DLD1 (cell line): ENCODE measurements around the gene EMC9.

Experiments
- in situ Hi-C: cut with HindIII; loops from 2 replicates; pipeline ENCODE4 v1.10.0; 2017; ENCODE audit warnings: low sequenced_read_pairs

EMC9 gene

DNA sequence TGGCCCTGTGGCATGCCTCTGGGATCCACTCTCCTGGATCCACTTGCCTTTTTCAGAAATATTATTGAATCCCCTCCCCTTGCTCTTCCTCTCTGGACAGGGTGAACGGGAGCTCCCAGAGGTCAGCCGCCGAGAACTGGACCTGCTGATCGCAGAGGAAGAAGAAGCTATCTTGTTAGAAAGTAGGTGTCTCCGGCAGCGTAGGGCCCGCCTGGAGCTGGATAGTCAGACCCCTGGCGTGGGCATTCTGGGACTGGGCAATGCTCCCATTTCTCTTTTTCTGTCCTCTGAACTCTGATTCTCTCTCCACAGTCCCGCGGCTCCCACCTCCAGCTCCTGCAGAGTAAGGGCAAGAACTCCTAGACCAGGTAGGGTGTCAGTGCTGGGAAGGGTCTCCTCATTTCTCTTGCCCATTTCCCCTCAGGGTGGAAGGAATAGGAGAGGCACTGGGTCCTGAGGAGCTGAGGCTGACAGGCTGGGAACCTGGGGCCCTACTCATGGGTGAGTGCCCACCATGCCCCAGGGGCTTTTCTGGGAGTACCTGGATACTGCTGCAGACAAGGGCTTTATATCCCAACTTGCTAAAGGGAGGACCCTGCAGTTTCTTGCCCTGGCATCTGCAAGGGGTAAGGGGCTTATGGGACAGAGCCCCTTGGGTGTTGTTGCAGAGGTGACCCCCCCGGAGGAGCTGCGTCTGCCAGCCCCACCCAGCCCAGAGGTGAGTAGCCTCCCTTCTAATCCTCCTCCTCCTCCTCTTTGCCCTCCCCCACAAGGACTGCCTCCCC lies 35.8 kb upstream of the EMC9 start:
- in situ Hi-C loops: no loop called here

DNA sequence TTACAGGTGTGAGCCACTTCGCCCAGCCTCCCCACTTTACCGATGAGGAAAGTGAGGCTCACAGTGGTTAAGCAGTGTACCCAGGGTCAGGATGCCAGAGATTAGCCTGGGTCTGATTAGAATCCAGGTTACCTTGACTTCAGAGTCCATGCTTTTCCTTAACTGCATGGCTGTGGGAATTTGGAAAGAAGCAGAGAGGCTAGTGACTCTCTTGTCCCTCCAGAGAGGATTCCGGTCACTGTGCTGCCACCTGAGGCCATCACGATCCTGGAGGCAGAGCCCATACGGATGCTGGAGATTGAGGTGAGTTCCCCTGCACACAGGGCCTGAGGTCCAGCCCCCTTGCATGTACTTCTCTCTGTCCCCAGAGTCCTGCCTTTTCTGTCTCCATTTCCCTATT lies 35.2 kb upstream of the EMC9 start:
- in situ Hi-C loops: no loop called here

DNA sequence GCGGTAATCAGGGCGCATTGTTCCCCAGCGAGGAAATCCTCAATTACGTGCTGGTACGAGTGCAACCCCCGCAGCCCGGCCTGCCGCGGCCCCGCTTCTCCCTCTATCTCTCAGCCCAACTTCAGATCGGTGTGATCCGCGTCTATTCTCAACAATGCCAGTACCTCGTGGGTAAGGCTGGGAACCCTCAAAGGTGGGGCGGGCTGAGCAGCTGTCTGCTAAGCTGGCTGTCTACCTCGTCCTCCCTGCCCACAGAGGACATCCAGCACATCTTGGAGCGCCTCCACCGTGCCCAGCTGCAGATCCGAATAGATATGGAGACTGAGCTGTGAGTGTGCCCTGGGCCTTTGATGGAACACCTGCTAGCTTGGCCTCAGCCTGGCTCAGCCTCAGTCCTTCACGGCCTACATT lies 31.5 kb upstream of the EMC9 start:
- in situ Hi-C loops: no loop called here

DNA sequence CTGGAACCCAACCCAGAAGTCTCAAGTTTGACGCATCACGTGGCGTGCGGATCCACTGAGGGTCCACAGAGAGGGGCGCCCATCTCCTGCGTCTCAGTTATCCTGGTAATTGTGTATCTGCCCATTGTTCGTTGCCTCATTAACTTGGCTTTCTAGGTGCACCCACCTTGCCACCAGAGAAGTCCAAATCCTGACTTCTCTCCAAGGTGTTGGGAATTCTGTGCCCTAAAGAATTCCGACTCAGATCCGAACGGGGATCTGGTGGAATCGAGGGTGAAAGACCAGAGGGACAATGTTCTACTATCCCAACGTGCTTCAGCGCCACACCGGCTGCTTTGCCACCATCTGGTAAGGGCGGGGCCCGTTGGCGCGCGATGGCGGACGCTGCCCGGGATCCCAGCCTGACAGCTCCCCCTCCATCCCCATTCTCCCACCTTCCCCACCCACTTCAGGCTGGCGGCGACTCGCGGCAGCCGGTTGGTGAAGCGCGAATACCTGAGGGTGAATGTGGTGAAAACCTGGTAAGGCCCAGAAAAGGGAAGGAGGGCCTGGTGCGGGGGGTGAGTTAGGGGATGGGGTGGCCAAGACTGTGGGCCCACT lies 31.0 kb upstream of the EMC9 start:
- in situ Hi-C loops: no loop called here

DNA sequence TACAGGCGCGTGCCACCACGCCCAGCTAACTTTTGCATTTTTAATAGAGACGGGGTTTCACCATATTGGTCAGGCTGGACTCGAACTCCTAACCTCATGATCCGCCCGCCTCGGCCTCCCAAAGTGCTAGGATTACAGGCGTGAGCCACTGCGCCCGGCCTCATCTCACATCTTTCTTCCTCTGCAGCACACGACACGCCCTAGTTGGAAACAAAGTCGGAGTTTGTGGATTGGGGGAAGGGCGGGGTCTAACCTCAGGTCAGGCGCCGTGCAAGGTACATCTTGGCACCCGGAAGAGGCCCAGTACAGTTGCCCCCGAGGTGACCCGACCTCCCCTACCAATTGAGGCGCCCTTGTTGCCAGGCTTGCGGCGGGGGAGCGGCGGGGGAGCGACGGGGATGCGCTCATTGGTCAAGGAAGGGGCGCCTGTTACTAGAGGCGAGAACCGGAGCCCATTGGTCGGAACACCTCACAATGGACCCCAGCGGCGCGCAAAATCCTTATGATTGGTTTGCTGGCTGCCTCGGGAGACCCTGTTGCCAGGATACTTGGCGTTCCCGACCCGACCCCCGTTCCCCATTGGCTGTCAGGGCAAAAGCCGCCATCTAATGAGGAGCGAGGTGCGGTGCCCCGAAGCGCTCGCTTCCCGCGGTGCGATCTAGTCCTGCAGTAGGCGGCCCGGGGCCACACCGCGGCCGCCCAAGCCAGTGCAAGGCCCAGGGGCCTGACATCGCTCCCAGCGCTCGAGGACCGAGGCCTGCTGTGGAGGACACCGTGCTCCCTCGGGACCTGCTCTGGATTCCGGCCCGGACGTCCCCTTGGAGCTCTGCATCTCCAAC lies 30.2 kb upstream of the EMC9 start, which contains the start of gene REC8:
Gene REC8 (plus strand): TSS at position 659 of the 839 bp plus-strand sequence. CDS start 473 bp downstream, outside the sequence.
- in situ Hi-C loops: no loop called here

DNA sequence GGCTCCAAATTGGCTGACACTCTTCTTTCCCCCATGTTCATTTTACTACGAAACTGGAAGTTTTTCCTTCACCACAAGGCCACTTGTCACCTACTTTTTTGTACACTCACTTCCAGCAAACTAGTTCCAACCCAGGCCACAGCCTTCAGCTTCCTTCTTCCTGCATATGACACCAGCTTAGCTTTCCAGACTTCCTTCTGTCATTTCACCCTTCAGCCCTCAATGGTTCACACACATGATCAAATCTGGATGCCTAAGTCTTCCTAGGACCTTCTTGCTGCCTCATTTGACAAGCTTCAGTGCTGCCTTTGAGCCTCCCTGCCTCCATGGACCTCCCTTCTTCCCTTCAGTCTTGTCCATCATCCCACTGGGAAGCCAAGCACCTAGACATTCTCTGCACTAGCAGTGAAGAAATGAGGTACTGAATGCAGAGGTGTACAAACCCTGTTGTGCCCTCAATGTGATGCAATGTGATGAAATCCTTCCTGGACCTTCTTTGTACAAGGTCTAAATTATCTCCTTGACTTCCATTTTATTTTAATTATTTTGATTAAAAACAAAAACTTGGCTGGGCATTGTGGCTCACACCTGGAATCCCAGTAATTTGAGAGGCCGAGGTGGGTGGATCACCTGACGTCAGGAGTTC lies 26.2 kb upstream of the EMC9 start:
- in situ Hi-C loops: no loop called here

DNA sequence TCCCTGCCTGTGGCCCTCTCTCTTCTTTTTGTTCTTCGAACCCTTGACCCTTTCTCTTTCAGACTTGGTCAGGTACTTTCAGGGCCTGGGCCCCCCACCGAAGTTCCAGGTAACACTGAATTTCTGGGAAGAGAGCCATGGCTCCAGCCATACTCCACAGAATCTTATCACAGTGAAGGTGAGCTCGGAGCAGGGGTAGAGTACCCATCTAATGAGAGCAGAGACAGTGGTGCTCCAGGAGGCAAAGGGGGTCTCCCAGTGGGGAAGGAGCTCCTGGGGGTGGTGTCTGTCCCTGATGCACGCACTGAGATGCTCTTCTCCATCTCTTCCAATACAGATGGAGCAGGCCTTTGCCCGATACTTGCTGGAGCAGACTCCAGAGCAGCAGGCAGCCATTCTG lies 24.4 kb upstream of the EMC9 start:
- in situ Hi-C loops: no loop called here

DNA sequence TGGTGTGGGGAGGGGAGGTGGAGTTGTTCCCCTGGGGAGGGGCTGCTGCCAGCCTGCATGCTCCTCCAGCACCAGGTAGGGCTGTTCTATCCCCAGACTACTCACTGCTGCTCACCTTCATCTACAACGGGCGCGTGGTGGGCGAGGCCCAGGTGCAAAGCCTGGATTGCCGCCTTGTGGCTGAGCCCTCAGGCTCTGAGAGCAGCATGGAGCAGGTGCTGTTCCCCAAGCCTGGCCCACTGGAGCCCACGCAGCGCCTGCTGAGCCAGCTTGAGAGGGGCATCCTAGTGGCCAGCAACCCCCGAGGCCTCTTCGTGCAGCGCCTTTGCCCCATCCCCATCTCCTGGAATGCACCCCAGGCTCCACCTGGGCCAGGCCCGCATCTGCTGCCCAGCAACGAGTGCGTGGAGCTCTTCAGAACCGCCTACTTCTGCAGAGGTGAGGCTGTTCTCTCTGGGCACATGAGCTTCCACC lies 23.2 kb upstream of the EMC9 start:
- in situ Hi-C loops: no loop called here

DNA sequence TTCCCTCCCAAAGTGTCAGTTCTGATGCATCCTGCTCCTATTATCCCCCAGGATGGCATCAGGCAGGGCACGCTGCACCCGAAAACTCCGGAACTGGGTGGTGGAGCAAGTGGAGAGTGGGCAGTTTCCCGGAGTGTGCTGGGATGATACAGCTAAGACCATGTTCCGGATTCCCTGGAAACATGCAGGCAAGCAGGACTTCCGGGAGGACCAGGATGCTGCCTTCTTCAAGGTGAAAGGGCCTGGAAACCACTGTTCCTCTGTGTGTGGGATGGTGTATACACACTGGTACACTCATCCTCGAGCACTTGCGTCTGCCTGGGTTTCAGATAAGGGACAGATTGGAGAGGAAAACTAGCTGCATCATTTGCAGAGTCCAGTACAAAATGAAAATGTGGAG lies 20.7 kb upstream of the EMC9 start:
- in situ Hi-C loops: no loop called here

DNA sequence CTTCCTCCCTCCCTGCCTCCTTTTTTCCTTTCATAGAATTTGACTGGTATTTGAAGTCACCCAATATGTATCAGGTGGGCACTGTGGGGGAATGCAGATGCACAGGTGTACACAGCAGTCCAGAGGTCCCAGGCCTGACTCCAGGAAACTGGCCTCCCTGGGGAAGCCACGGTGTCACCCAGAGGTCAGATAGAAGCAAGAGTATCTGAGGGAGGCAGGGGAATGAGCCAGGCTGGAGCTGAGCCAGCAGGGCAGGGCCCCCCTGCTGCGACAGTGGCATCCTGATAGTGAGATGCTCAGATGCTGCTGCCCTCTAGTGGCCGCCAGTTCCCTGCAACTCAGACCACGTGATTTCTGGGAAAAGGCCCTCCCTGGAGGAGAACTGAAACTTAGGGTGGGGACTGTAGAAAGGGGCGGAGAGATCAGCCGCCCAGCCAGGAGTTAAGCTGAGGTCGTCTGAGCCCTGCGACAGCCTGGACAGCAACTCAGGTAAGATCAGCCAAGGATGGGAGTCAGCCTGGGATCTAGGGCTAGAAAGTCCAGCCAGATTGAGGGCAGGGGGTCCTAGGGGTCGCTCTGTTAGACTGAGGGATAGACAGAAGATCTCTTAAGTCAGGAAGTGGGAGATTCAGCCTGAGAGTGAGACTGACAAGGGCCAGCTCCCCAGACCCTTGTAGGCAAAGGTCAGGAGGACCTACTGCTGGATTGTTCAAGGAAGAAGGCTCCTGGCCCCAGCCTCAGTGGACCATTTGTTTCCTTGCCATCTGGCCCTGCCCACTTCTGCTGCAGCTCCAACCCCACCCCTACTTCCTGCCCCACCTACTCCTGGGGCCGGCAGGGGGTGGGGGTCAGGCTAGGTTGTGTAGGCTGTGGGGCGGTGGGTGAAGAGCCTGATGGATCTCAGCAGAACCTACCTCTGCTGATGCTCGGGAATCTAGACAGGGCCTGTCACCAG lies 19.7 kb upstream of the EMC9 start, which contains the start of gene IRF9:
Gene IRF9 (plus strand): TSS at position 416 of the 955 bp plus-strand sequence. CDS start 880 bp downstream, outside the sequence.
- in situ Hi-C loops: no loop called here

DNA sequence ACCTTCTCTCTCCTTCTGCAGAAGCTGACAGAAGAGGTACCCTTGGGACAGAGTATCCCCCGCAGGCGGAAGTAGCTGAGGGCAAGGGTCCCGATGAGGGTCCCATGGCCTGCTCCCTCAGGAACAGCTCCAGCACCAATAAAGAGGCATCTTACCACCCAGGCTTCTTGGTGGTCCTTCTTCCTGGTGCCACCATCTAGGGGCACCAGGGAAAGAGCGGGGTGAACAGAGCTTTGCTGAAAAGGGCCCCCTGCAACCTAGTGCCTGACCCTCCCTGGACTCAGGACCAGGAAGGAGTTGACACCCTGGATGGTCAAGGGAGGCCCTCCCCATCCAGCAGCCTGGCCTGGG lies 19.1 kb upstream of the EMC9 start:
- in situ Hi-C loops: no loop called here

DNA sequence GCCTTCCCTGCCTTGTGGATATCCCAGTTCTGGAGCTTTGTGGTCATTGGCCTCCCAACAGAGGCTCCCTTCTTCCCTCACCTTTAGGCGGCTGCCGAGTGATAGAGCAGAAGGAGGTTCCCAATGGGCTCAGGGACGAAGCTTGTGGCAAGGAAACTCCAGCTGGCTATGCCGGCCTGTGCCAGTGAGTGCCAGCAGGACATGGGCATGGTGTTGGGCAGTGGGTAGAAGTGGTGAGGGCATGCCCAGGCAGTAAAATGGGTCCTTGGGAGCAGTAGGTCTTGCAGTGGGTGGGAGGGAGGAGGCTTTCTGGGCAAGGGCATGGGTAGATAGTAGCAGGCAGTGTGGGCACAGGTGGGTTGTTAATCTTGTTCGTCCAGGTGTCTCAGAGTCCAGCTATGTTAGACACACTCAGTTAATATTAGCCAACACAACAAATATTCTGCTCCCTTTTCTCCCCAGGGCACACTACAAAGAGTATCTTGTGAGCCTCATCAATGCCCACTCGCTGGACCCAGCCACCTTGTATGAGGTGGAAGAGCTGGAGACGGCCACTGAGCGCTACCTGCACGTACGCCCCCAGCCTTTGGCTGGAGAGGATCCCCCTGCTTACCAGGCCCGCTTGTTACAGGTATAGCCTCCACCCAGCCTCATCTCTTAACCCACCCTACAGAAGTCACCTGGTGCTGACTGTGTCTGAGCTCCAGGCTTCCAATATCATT lies 18.5 kb upstream of the EMC9 start:
- in situ Hi-C loops: no loop called here

DNA sequence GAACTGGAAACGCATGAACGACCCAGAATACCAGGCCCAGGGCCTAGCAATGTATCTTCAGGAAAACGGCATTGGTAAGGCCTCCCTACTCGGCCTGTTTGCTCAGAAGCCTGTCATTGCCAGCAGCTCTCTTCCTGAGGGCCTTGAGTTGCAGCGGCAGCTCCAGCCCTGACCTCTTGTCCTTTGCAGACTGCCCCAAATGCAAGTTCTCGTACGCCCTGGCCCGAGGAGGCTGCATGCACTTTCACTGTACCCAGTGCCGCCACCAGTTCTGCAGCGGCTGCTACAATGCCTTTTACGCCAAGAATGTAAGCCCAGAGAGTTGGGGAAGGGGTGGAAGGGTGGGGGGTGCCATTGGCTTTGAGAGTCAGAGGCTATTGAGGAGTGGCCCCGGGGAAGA lies 15.9 kb upstream of the EMC9 start:
- in situ Hi-C loops: no loop called here

DNA sequence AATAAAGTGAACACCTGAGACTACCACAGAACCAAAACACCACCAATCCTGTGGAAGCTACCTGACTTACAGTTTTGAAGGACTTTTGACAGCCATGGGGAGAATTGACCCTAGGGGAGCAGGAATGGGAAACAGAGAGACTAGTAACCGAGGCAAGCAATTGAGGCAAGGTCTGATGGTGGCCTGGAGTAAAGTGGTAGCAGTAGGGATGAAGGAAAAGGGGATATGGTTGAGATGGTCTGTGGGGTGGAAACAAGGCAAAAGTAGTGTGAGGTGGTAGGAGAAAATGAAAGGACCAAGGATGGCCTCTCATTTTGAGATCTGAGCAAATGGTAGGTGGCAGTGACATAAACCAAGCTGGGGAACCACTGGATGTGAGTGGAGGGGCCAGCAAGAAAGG lies 15.4 kb upstream of the EMC9 start:
- in situ Hi-C loops: no loop called here

DNA sequence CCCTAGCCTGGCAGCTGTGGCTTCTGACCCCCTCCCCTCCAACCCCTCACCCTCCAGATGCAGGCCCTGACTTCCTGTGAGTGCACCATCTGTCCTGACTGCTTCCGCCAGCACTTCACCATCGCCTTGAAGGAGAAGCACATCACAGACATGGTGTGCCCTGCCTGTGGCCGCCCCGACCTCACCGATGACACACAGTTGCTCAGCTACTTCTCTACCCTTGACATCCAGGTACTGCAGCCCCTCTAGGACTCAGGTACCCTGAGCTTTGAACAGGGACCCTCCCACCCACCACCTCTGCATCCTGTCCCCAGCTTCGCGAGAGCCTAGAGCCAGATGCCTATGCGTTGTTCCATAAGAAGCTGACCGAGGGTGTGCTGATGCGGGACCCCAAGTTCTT lies 13.7 kb upstream of the EMC9 start:
- in situ Hi-C loops: no loop called here

DNA sequence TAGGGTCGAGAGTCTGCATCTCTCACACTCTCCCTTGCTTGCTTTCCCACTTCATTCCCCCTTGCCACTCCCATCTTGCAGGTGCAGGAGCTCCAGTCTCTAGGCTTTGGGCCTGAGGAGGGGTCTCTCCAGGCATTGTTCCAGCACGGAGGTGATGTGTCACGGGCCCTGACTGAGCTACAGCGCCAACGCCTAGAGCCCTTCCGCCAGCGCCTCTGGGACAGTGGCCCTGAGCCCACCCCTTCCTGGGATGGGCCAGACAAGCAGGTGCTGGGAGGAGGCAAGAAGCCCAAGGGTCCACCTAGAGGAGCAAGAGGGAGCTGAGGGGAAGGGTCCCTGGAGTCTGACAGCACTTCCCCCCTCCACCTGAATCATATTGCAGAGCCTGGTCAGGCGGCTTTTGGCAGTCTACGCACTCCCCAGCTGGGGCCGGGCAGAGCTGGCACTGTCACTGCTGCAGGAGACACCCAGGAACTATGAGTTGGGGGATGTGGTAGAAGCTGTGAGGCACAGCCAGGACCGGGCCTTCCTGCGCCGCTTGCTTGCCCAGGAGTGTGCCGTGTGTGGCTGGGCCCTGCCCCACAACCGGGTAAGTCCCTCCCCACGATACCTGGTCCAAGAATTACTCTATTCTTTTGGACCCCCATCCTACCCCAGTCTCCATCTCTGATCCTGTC lies 10.2 kb upstream of the EMC9 start:
- in situ Hi-C loops: no loop called here

DNA sequence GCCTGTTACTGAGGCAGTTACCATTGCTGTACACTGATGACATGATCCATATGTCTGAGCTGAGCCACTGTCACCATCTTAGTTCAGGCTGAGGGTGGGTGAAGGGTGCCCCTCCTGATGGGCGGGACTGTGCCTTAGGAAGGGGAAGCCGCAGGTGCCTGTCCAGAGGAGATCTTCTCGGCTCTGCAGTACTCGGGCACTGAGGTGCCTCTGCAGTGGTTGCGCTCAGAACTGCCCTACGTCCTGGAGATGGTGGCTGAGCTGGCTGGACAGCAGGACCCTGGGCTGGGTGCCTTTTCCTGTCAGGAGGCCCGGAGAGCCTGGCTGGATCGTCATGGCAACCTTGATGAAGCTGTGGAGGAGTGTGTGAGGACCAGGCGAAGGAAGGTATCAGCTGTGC lies 9.6 kb upstream of the EMC9 start:
- in situ Hi-C loops: no loop called here

DNA sequence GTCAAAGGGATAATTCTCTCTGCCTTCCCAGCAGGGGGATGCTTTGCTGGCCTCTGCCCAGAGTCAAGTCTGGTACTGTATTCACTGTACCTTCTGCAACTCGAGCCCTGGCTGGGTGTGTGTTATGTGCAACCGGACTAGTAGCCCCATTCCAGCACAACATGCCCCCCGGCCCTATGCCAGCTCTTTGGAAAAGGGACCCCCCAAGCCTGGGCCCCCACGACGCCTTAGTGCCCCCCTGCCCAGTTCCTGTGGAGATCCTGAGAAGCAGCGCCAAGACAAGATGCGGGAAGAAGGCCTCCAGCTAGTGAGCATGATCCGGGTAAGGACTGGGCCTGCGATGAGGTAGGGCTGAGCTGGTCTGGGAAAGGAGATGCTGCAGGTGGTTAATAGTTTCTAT lies 9.2 kb upstream of the EMC9 start:
- in situ Hi-C loops: no loop called here

DNA sequence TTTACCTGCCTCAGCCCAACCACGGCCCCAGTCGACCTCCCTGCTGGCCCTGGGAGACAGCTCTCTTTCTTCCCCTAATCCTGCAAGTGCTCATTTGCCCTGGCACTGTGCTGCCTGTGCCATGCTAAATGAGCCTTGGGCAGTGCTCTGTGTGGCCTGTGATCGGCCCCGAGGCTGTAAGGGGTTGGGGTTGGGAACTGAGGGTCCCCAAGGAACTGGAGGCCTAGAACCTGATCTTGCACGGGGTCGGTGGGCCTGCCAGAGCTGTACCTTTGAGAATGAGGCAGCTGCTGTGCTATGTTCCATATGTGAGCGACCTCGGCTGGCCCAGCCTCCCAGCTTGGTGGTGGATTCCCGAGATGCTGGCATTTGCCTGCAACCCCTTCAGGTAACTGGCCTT lies 8.7 kb upstream of the EMC9 start:
- in situ Hi-C loops: no loop called here
